HepG2 (cell line): ENCODE data around the gene FOXD4L6. TPM values are rescaled to one million over a fixed set of nuclear protein-coding genes. Genes with fewer than 3 reads are reported as not detected.
"Not testable (repeated sequence)": the region's sequence is repeated elsewhere in the genome, so short reads cannot be mapped to it uniquely, and the experiment has no call there.

Experiments
- ATAC-seq: fragments of 200-7000 bp; cut with Tn5 transposase; 3 replicates; pipeline ENCODE4 v1.9.1; 2020; ENCODE audit warnings: mild to moderate bottlenecking, moderate library complexity
- BruUV-seq: library from RNA; stranded (reverse); fragments of 400-500 nt; replicated peaks from 2 replicates; lab custom pipeline; 2021; lab: Mats Ljungman, UMichigan
- CTCF ChIA-PET: fragments of 300-600 bp; formaldehyde crosslinking; extraction: SDS; loops from one replicate; lab custom pipeline; 2021; ENCODE audit warnings: low total read pairs, inconsistent platforms, low intra/inter-chr PET ratio; lab: Yijun Ruan, JAX
- POLR2A ChIA-PET: fragments of 350-600 bp; sonication (Branson Sonifier 250); formaldehyde crosslinking; loops from one replicate; lab custom pipeline; 2020; ENCODE audit warnings: antibody characterized with exemption, inconsistent platforms; lab: Yijun Ruan, JAX
- DNase-seq: peaks from one replicate; pipeline ENCODE4 v3.0.0-alpha.2; 2015; ENCODE audit warnings: low spot score
- FAIRE-seq: peaks from 3 replicates; lab custom pipeline; 2011; peaks lifted over from hg19 to GRCh38; lab: Jason Lieb, UNC
- H2AFZ ChIP-seq: one replicate; pipeline ENCODE4 v1.6.1; 2011; ENCODE audit warnings: low read length, inconsistent platforms
- H3K27ac ChIP-seq: fragments of 300-600 bp; 3 replicates; pipeline ENCODE4 v1.8.0; 2011; ENCODE audit warnings: mixed run types, mild to moderate bottlenecking, mixed read lengths, low read length, inconsistent platforms; ENCODE audit not compliant: insufficient read depth; ENCODE audit errors: extremely low read length
- H3K27me3 ChIP-seq, 2 experiments: fragments of 200-600 bp in 1 of 2; 2 replicates in 1 of 2; 3 replicates in 1 of 2; pipeline versions ENCODE4 v1.6.0 to v1.8.0; 2011; ENCODE audit warnings: low read length in 2 of 2, mild to moderate bottlenecking in 2 of 2, moderate library complexity in 2 of 2, inconsistent platforms in 1 of 2; ENCODE audit not compliant: insufficient read depth in 2 of 2, control insufficient read depth in 1 of 2
- H3K36me3 ChIP-seq, 2 experiments: fragments of 200-600 bp in 1 of 2; replicated peaks in 1 of 2; 2 replicates in 1 of 2; 3 replicates in 1 of 2; pipeline versions ENCODE4 v1.5.1 to v1.8.0; 2011; ENCODE audit warnings: low read length in 2 of 2, inconsistent platforms in 1 of 2; ENCODE audit not compliant: insufficient read depth in 2 of 2, control insufficient read depth in 1 of 2
- H3K4me1 ChIP-seq: 2 replicates; pipeline ENCODE4 v1.5.1; 2012; ENCODE audit warnings: low read length, inconsistent platforms; ENCODE audit not compliant: insufficient read depth
- H3K4me2 ChIP-seq: 2 replicates; pipeline ENCODE4 v1.6.0; 2011; ENCODE audit warnings: low read depth, low read length, inconsistent platforms
- H3K4me3 ChIP-seq, 3 experiments: fragments of 200-600 bp in 1 of 3; sonication (generic), shearing (Covaris generic) in 1 of 3; replicated peaks in 1 of 3; 2 replicates each; pipeline ENCODE4 v1.5.1; 2011 to 2016; ENCODE audit warnings: low read length in 3 of 3, inconsistent platforms in 2 of 3, low read depth in 2 of 3, mild to moderate bottlenecking in 2 of 3, control low read depth in 1 of 3, mixed read lengths in 1 of 3; ENCODE audit not compliant: insufficient read depth in 1 of 3
- H3K79me2 ChIP-seq: one replicate; pipeline ENCODE4 v1.6.1; 2011; ENCODE audit warnings: low read length, inconsistent platforms; ENCODE audit not compliant: insufficient read depth
- H3K9ac ChIP-seq: 2 replicates; pipeline ENCODE4 v1.6.0; 2011; ENCODE audit warnings: mild to moderate bottlenecking, low read depth, low read length, inconsistent platforms; ENCODE audit not compliant: insufficient read depth
- H3K9me3 ChIP-seq: 2 replicates; pipeline ENCODE4 v1.5.1; 2012; ENCODE audit warnings: mild to moderate bottlenecking, low read length
- H4K20me1 ChIP-seq: 2 replicates; pipeline ENCODE4 v1.6.0; 2011; ENCODE audit warnings: inconsistent platforms, mild to moderate bottlenecking, low read length, moderate library complexity; ENCODE audit not compliant: insufficient read depth
- WGBS: methylation state at CpG from one replicate; pipeline ENCODE4 v1.1.6; 2017; ENCODE audit warnings: low lambda C conversion rate; 5-methylcytosine and 5-hydroxymethylcytosine counted together
- in situ Hi-C: cut with HindIII; loops from 2 replicates; pipeline ENCODE4 v1.10.0; 2017; ENCODE audit warnings: low pct_unique_long_range_greater_than_20kb; ENCODE audit not compliant: extremely low pct_ligation_motif_present
- intact Hi-C: fragments of 100-400 bp; cut with micrococcal nuclease; formaldehyde crosslinking; loops from one replicate; pipeline ENCODE4 v1.10.0; 2022; ENCODE audit not compliant: unreplicated experiment
- polyA plus RNA-seq, 8 experiments: library from polyadenylated mRNA; depleted of rRNA in 3 of 8; stranded (reverse) in 7 of 8; unstranded in 1 of 8; fragments of >200 nt; fragmentation: Illumina TruSeq in 4 of 8; extraction: Trizol in 4 of 8; gene quantifications; 2 replicates each; pipeline versions ENCODE4 v1.2.1 to v1.2.3, GENCODE V29; 2011 to 2016; ENCODE audit warnings: low read depth in 4 of 8, missing spikeins in 1 of 8, mixed read lengths in 1 of 8; ENCODE audit not compliant: insufficient read depth in 1 of 8
- total RNA-seq, 5 experiments: library from RNA; depleted of rRNA; stranded (reverse); fragments of >200 nt; fragmentation: Illumina TruSeq; extraction: Trizol; gene quantifications; 2 replicates each; pipeline ENCODE4 v1.2.3, GENCODE V29; 2016; ENCODE audit warnings: low read depth in 1 of 5

The FOXD4L6 gene
- total and polyA plus RNA-seq, 2 of the 13 experiments (the other 11 are each of a cell fraction or from before 2014, with no cell fraction given), result 0.11 TPM; not detected in 1

DNA sequence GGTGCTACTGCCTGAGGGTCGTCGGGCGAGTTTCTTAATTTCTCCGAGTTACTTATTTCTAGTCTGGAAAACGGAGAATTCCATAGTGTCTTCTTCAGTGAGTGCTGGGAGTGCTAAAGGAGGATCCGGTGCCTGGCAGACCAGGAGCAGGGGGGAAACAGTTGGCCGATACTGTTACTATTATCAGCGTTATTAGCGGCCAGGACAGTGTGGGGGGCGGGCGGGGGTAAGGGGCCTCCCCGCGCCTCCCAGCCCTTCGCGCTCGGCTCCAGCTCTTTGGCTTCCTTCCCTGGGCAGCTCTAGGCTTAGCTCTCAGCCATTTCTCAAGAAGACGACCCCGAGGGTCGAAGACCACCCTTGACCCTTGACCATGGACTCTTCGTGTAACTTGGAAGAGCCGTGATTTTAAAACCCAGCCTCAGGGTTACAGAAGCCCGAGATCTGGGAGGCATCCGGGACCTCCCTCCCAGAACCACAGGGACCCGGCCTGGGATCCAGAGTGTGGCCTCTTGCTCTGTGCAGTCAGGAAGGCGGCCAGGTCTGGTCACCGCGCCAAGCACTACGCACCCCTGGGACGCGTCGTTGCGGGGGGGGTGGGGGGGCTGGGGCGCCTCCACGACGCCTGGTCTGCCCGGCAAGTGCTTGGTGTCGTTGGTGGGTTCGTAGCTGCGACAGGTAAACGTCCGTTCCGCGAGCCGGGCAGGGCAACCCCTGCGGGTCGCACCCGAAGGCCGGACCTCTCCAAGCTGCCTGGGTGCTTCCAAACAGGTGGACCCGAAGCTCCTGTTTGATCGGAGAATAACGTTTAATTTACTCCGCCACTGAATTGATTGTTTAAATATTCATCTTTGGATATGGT, 4.0 kb downstream of the FOXD4L6 start:
- H3K9ac ChIP-seq, BruUV-seq, H2AFZ ChIP-seq, H3K27ac ChIP-seq, intact Hi-C loops, H3K79me2 ChIP-seq, H3K9me3 ChIP-seq, H3K4me3 ChIP-seq, H4K20me1 ChIP-seq, H3K27me3 ChIP-seq, DNase-seq, in situ Hi-C loops, H3K4me1 ChIP-seq, FAIRE-seq, H3K36me3 ChIP-seq, CTCF ChIA-PET, POLR2A ChIA-PET: not testable (repeated sequence)
- ATAC-seq, result peak; percentile 84
- H3K4me2 ChIP-seq, result 0 out of 2 replicates have a peak overlapping the region, but pooled peaks have one; percentile 12
- WGBS, result 62% methylated on average over 28 of the region's 52 CpGs

DNA sequence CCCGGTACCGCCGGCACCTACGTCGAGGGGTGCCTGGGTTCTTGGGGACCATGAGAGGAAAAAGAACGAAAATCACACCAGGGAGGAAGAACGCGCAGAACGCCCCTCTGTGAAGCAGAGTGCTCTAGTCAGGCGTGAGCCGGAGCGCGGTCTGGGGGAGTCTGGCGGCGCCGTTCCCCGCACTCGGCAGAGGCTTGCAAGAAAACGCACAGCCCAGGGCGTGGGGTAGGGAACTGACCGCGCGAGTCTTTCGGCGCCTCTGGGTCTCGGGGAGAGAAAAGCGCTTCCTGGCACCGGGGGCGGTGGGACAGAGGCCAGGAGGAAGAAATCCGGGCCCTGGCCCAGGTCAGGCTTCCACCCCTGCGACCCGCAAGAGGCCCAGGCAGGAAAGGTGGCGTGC, 4.7 kb downstream of the FOXD4L6 start:
- H3K9me3 ChIP-seq, FAIRE-seq, POLR2A ChIA-PET, H3K79me2 ChIP-seq, H3K36me3 ChIP-seq, in situ Hi-C loops, H3K4me1 ChIP-seq, intact Hi-C loops, BruUV-seq, H3K9ac ChIP-seq, CTCF ChIA-PET, DNase-seq, H3K4me2 ChIP-seq, H3K27ac ChIP-seq, H3K27me3 ChIP-seq, H3K4me3 ChIP-seq, H4K20me1 ChIP-seq, H2AFZ ChIP-seq: not testable (repeated sequence)
- WGBS, result 89% methylated on average over 13 of the region's 33 CpGs
- peak; percentile 19 for ATAC-seq

DNA sequence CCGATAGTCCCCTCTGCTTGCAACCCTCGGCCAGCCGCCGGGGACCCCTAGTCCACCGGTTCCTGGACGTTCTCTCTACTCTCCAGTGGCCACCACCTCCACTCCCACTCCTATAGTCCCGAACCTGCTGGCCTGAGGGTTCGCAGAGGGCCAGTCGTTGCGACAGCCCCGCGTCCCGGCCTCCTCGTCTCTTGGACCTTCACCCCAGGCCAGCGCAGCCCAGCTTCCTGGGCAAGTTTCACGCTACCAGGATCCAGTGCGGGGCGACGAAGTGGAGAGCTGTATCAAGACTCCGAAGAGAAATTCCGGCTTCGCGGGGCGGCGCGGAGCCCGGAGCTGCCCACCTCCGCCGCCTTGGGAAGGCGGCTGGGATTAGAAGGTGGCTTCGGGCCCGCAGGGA, 5.1 kb downstream of the FOXD4L6 start:
- H3K4me3 ChIP-seq, BruUV-seq, FAIRE-seq, H4K20me1 ChIP-seq, in situ Hi-C loops, POLR2A ChIA-PET, H3K4me2 ChIP-seq, H3K27ac ChIP-seq, CTCF ChIA-PET, H3K79me2 ChIP-seq, H2AFZ ChIP-seq, H3K27me3 ChIP-seq, H3K9me3 ChIP-seq, H3K4me1 ChIP-seq, H3K9ac ChIP-seq, H3K36me3 ChIP-seq, intact Hi-C loops, DNase-seq: not testable (repeated sequence)
- WGBS, result no CpG with 5 or more reads among the region's 32 CpGs
- peak; percentile 30 for ATAC-seq

DNA sequence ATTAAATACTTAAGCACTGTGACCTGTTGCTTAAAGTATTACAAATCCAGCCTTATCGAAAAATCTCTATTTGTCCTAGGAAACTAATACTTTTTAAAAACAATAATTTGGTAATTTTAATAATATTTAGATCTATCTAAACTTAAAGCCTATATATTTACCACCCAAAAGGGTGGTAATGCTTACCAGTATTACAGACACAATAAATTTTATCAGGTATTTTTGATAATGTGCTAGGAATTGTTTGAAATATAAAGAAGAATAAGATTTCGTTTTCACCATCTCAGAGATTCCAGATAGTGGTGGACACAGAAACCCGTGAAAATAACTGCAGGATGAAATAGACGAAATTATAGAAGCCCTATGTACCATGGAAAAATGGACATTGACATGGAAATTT, 7.8 kb downstream of the FOXD4L6 start:
- H3K9ac ChIP-seq, FAIRE-seq, H3K79me2 ChIP-seq, H3K27me3 ChIP-seq, H3K36me3 ChIP-seq, BruUV-seq, H3K27ac ChIP-seq, H2AFZ ChIP-seq, in situ Hi-C loops, H3K4me3 ChIP-seq, DNase-seq, H4K20me1 ChIP-seq, ATAC-seq, POLR2A ChIA-PET, CTCF ChIA-PET, intact Hi-C loops, H3K4me2 ChIP-seq, H3K4me1 ChIP-seq, H3K9me3 ChIP-seq: not testable (repeated sequence)
- WGBS, result 0% methylated on average over 2 of the region's 4 CpGs
